Natural killer cell (primary cell): Measurements from ENCODE around the gene KCNAB2. TPM values are rescaled to one million over a fixed set of nuclear protein-coding genes. Genes with fewer than 3 reads are reported as not detected.

Source experiments
- ATAC-seq, 3 donors: fragments of 150-1000 bp in 2 of 3; fragments of 200-7000 bp in 1 of 3; cut with Tn5 transposase; 1 replicate in 1 of 3; 2 replicates in 2 of 3; pipeline ENCODE4 v1.10.0; 2021; ENCODE audit warnings: mild to moderate bottlenecking in 2 of 3, moderate library complexity in 2 of 3
- DNase-seq, 2 donors: peaks; one replicate each; pipeline versions ENCODE4 v3.0.0 to v3.0.0-alpha.2; 2013 to 2021; ENCODE audit warnings: mixed read lengths in 1 of 2
- H3K27ac ChIP-seq: one replicate; pipeline ENCODE4 v1.5.1; 2013; ENCODE audit warnings: mild to moderate bottlenecking, low read length
- H3K27me3 ChIP-seq: one replicate; pipeline ENCODE4 v1.6.1; 2013; ENCODE audit warnings: low read length; ENCODE audit not compliant: control insufficient read depth, insufficient read depth
- H3K36me3 ChIP-seq: one replicate; pipeline ENCODE4 v1.6.1; 2013; ENCODE audit warnings: low read length; ENCODE audit not compliant: control insufficient read depth, insufficient read depth
- H3K4me1 ChIP-seq: one replicate; pipeline ENCODE4 v1.6.1; 2013; ENCODE audit warnings: low read length; ENCODE audit not compliant: control insufficient read depth, insufficient read depth
- H3K4me3 ChIP-seq: one replicate; pipeline ENCODE4 v1.5.1; 2013; ENCODE audit warnings: low read length
- H3K9me3 ChIP-seq: one replicate; pipeline ENCODE4 v1.6.1; 2013; ENCODE audit warnings: low read length; ENCODE audit not compliant: control insufficient read depth, insufficient read depth
- H3K27ac Mint-ChIP-seq, 2 donors: one replicate each; pipeline ENCODE4 v1.8.0; 2022; ENCODE audit warnings: mild to moderate bottlenecking in 2 of 2, mixed read lengths in 2 of 2, moderate library complexity in 1 of 2
- H3K27me3 Mint-ChIP-seq, 2 donors: one replicate each; pipeline ENCODE4 v1.8.0; 2022; ENCODE audit warnings: low read depth in 2 of 2, mixed read lengths in 2 of 2
- H3K36me3 Mint-ChIP-seq: one replicate; pipeline ENCODE4 v1.8.0; 2022; ENCODE audit warnings: mixed read lengths
- H3K4me1 Mint-ChIP-seq, 2 donors: one replicate each; pipeline ENCODE4 v1.8.0; 2022; ENCODE audit warnings: mixed read lengths in 2 of 2
- H3K4me3 Mint-ChIP-seq: one replicate; pipeline ENCODE4 v1.8.0; 2022; ENCODE audit warnings: mild to moderate bottlenecking, moderate library complexity, mixed read lengths
- H3K9me3 Mint-ChIP-seq, 2 donors: one replicate each; pipeline ENCODE4 v1.8.0; 2022; ENCODE audit warnings: mixed read lengths in 2 of 2
- CTCF ChIP-seq: fragments of 200-600 bp; IDR thresholded peaks from one replicate; pipeline ENCODE4 v1.8.0; 2022; ENCODE audit warnings: antibody characterized with exemption
- WGBS: methylation state at CpG from one replicate; pipeline ENCODE4 v1.1.7; 2013; ENCODE audit warnings: missing lambda C conversion rate; ENCODE audit not compliant: insufficient coverage; 5-methylcytosine and 5-hydroxymethylcytosine counted together
- intact Hi-C: fragments of 100-400 bp; cut with micrococcal nuclease; formaldehyde crosslinking; loops from one replicate; pipeline ENCODE4 v1.14.2; 2022
- total RNA-seq, 4 donors: library from RNA; stranded (reverse); fragments of 120-200 nt in 1 of 4; gene quantifications; one replicate each; pipeline versions ENCODE4 v1.2.3 to v1.2.4, GENCODE V29; 2013 to 2022

Gene KCNAB2
- total RNA-seq, 3 donors from 2014 or later (not counting 1 experiment from before 2014, with no cell fraction given): 387 to 749 (median 430) TPM

- peaks cover 15% of the 10 kb centered on the region for H3K36me3 ChIP-seq
- no peak overlapping the region for H3K27ac ChIP-seq
- intact Hi-C loops: no loop called here
- ATAC-seq: no peak
- WGBS: 99% methylated on average over 12 of the region's 12 CpGs
- no peak overlapping the region for H3K4me3 Mint-ChIP-seq
- peak overlapping the region; percentile 31 to 65 for H3K27ac Mint-ChIP-seq
- H3K27me3 ChIP-seq: no peaks in the 10 kb centered on the region
- no peaks in the 10 kb centered on the region for H3K27me3 Mint-ChIP-seq
- H3K9me3 ChIP-seq: no peaks in the 10 kb centered on the region
- peaks cover 23 to 55% of the 10 kb centered on the region in 2 donors for H3K4me1 Mint-ChIP-seq
- H3K4me1 ChIP-seq: peaks cover 40% of the 10 kb centered on the region
- no peak for TF ChIP-seq CTCF
- H3K4me3 ChIP-seq: no peak overlapping the region
- H3K36me3 Mint-ChIP-seq: no peaks in the 10 kb centered on the region
- H3K9me3 Mint-ChIP-seq: no peaks in the 10 kb centered on the region
- no peak for DNase-seq
Observed at GRCh38 chr1:5998051-5998905, 47.4 kb upstream of the KCNAB2 start.

- 96% methylated on average over 19 of the region's 19 CpGs for WGBS
- Mint-ChIP-seq H3K4me1 (peaks cover 23 to 55% of the 10 kb centered on the region in 2 donors), H3K4me3 (no peak overlapping the region), H3K36me3 (no peaks in the 10 kb centered on the region), H3K9me3 (no peaks in the 10 kb centered on the region), H3K27me3 (no peaks in the 10 kb centered on the region), H3K27ac (no peak overlapping the region)
- Histone ChIP-seq H3K36me3 (peaks cover 15% of the 10 kb centered on the region), H3K27me3 (no peaks in the 10 kb centered on the region), H3K27ac (no peak overlapping the region), H3K9me3 (no peaks in the 10 kb centered on the region), H3K4me1 (peaks cover 34% of the 10 kb centered on the region), H3K4me3 (no peak overlapping the region)
- DNase-seq: no peak
- intact Hi-C loops: no loop called here
- no peak for TF ChIP-seq CTCF
- ATAC-seq: no peak
Observed at GRCh38 chr1:5998906-5999301, 46.8 kb upstream of the KCNAB2 start.

- intact Hi-C loops: no loop called here
Observed at GRCh38 chr1:5999711-6000443, 45.8 kb upstream of the KCNAB2 start.

More at GRCh38 chr1:5999711-6000443, 45.8 kb upstream of the KCNAB2 start:
- H3K27ac Mint-ChIP-seq: peak overlapping the region in 1 of 2 donors; percentile 60
- no peak for ATAC-seq
- H3K4me1 ChIP-seq: peaks cover 24% of the 10 kb centered on the region
- no peaks in the 10 kb centered on the region for H3K36me3 Mint-ChIP-seq
- no peak overlapping the region for H3K27ac ChIP-seq
- DNase-seq: no peak
- H3K27me3 ChIP-seq: no peaks in the 10 kb centered on the region
- H3K4me3 ChIP-seq: no peak overlapping the region
- H3K4me1 Mint-ChIP-seq: peaks cover 15 to 46% of the 10 kb centered on the region in 2 donors
- H3K9me3 ChIP-seq: no peaks in the 10 kb centered on the region
- H3K9me3 Mint-ChIP-seq: no peaks in the 10 kb centered on the region
- TF ChIP-seq CTCF: no peak
- 96% methylated on average over 28 of the region's 28 CpGs for WGBS
- H3K27me3 Mint-ChIP-seq: no peaks in the 10 kb centered on the region
- H3K4me3 Mint-ChIP-seq: no peak overlapping the region
- peaks cover 15% of the 10 kb centered on the region for H3K36me3 ChIP-seq
